Ovary (tissue), 9 donors: ENCODE measurements around the gene KDM4E. TPM values are rescaled to one million over a fixed set of nuclear protein-coding genes. Genes with fewer than 3 reads are reported as not detected.

ENCODE experiments used
- DNase-seq, 5 donors: peaks; one replicate each; pipeline ENCODE4 v3.0.0-alpha.2; 2019 to 2020
- H3K27ac ChIP-seq, 2 donors: fragments of 200-600 bp; one replicate each; pipeline versions ENCODE4 v1.5.1 to v1.8.0; 2019 to 2022
- H3K27me3 ChIP-seq: fragments of 200-600 bp; one replicate; pipeline ENCODE4 v1.8.0; 2022
- H3K36me3 ChIP-seq: fragments of 200-600 bp; sonication (generic); one replicate; pipeline ENCODE4 v1.5.1; 2019
- H3K4me1 ChIP-seq: one replicate; pipeline ENCODE4 v1.8.1; 2013; ENCODE audit warnings: mild to moderate bottlenecking, moderate library complexity; ENCODE audit not compliant: insufficient read depth
- H3K4me3 ChIP-seq: fragments of 200-600 bp; sonication (generic); one replicate; pipeline ENCODE4 v1.5.1; 2017
- H3K9me3 ChIP-seq, 2 donors: fragments of 200-600 bp in 1 of 2; sonication (generic) in 1 of 2; one replicate each; pipeline versions ENCODE4 v1.5.1 to v1.8.1; 2013 to 2019; ENCODE audit warnings: mild to moderate bottlenecking in 1 of 2, moderate library complexity in 1 of 2
- CTCF ChIP-seq, 3 donors: fragments of 450-650 bp in 2 of 3; fragments of 200-600 bp in 1 of 3; IDR thresholded peaks; one replicate each; pipeline versions ENCODE4 v1.5.1 to v1.8.0; 2016 to 2022; ENCODE audit warnings: antibody characterized with exemption in 3 of 3, mild to moderate bottlenecking in 1 of 3
- EP300 ChIP-seq: sonication (generic); formaldehyde crosslinking; IDR thresholded peaks from one replicate; pipeline ENCODE4 v1.6.1; 2017; ENCODE audit warnings: antibody characterized with exemption
- POLR2A ChIP-seq: fragments of 450-650 bp; IDR thresholded peaks from one replicate; pipeline ENCODE4 v1.6.1; 2017; ENCODE audit warnings: antibody characterized with exemption, mild to moderate bottlenecking, moderate library complexity
- WGBS, 3 donors: extraction: QIAGEN DNeasy Blood & Tissue Kit in 1 of 3; methylation state at CpG; one replicate each; pipeline versions ENCODE4 v1.1.5 to v1.1.7; 2013 to 2017; 5-methylcytosine and 5-hydroxymethylcytosine counted together
- intact Hi-C, 4 donors: fragments of 100-400 bp; cut with DNase I; formaldehyde crosslinking; loops; one replicate each; pipeline versions ENCODE4 v1.11.0 to v1.15.1; 2022 to 2023
- polyA plus RNA-seq, 2 donors: library from polyadenylated mRNA; stranded (reverse); fragments of 200-250 nt in 1 of 2; fragments of 350-450 nt in 1 of 2; fragmentation: Illumina TruSeq in 1 of 2; extraction: RNeasy Lipid Tissue Mini Kit (QIAGEN cat#74804) in 1 of 2; gene quantifications; one replicate each; pipeline ENCODE4 v1.2.3, GENCODE V29; 2013 to 2014
- total RNA-seq, 7 donors: library from RNA; depleted of rRNA in 2 of 7; stranded (reverse); fragments of >200 nt in 2 of 7; fragmentation: NEBNext Ultra II Directional in 3 of 7; extraction: Animal tissue kit (Norgen Biotek cat#: 25700) in 3 of 7; gene quantifications; one replicate each; pipeline versions ENCODE4 v1.1.0 to v1.2.4, GENCODE V29; 2016 to 2023
- donor health status: DM: no; HTN: no; CAD: no; lungs with moderate emphysema.
- donor health status: DM: no; HTN: no; CAD: no.
- donor health status: Bipolar disorder and iron deficiency.
- donor health status: DM: yes; HTN: yes; CAD: no.
- donor health status: DM: no; HTN: no; CAD: no.
- donor health status: DM: yes; HTN: yes; CAD: no.

KDM4E gene
- total and polyA plus RNA-seq, 9 donors: not detected

- intact Hi-C loops: no loop called here
These were observed 29.3 kb downstream of the KDM4E start for GRCh38 chr11:95054356-95054755.

GRCh38 chr11:95055283-95055897 lies 30.3 kb downstream of the KDM4E start:
- no peak for DNase-seq
- TF ChIP-seq CTCF (IDR thresholded peaks at IDR 0.05): no peak
- TF ChIP-seq POLR2A: no peak
- TF ChIP-seq EP300: no peak
- Histone ChIP-seq H3K4me3 (no peak overlapping the region), H3K4me1 (no peaks in the 10 kb centered on the region), H3K36me3 (no peaks in the 10 kb centered on the region), H3K27ac (no peak overlapping the region), H3K9me3 (no peaks in the 10 kb centered on the region), H3K27me3 (peaks cover 2% of the 10 kb centered on the region)
- WGBS, 3 donors: 41 to 45% (median 41%) methylated on average over 2 of the region's 2 CpGs
- intact Hi-C loops: no loop called here

More at GRCh38 chr11:95054356-95054755, 29.3 kb downstream of the KDM4E start:
- TF ChIP-seq POLR2A (no peak), CTCF (IDR thresholded peaks at IDR 0.05) (no peak), EP300 (no peak)
- H3K27me3 ChIP-seq: peaks cover 2% of the 10 kb centered on the region
- H3K9me3 ChIP-seq: no peaks in the 10 kb centered on the region
- no peak overlapping the region for H3K4me3 ChIP-seq
- no peak overlapping the region for H3K27ac ChIP-seq
- 82 to 87% (median 82%) methylated on average over 2 of the region's 2 CpGs for WGBS, 3 donors
- H3K4me1 ChIP-seq: no peaks in the 10 kb centered on the region
- no peak for DNase-seq
- no peaks in the 10 kb centered on the region for H3K36me3 ChIP-seq

- no peak overlapping the region for H3K4me3 ChIP-seq
- intact Hi-C loops: no loop called here
- H3K4me1 ChIP-seq: no peaks in the 10 kb centered on the region
- no peaks in the 10 kb centered on the region for H3K9me3 ChIP-seq
- H3K36me3 ChIP-seq: no peaks in the 10 kb centered on the region
- H3K27ac ChIP-seq: no peak overlapping the region
- 91 to 96% (median 94%) methylated on average over 8 of the region's 8 CpGs for WGBS, 3 donors
- H3K27me3 ChIP-seq: peaks cover 2% of the 10 kb centered on the region
- TF ChIP-seq CTCF (IDR thresholded peaks at IDR 0.05): no peak
- no peak for TF ChIP-seq EP300
- TF ChIP-seq POLR2A: no peak
- no peak for DNase-seq
These were observed 32.9 kb downstream of the KDM4E start for GRCh38 chr11:95057959-95058358.

GRCh38 chr11:95058621-95059020 lies 33.6 kb downstream of the KDM4E start:
- Histone ChIP-seq H3K36me3 (no peaks in the 10 kb centered on the region), H3K27me3 (peaks cover 2% of the 10 kb centered on the region), H3K4me3 (no peak overlapping the region), H3K9me3 (no peaks in the 10 kb centered on the region), H3K27ac (no peak overlapping the region), H3K4me1 (no peaks in the 10 kb centered on the region)
- TF ChIP-seq POLR2A (no peak), CTCF (IDR thresholded peaks at IDR 0.05) (no peak), EP300 (no peak)
- intact Hi-C loops: no loop called here
- no peak for DNase-seq
- 42 to 54% (median 50%) methylated on average over 1 of the region's 1 CpG for WGBS, 3 donors
